Activated B cell treated with CpG ODN at 0.5 μM for 24 hours (primary cell): ENCODE results near the gene DCAF10. TPM values are rescaled to one million over a fixed set of nuclear protein-coding genes. Genes with fewer than 3 reads are reported as not detected.

Experiments
- ATAC-seq: fragments of 200-7000 bp; cut with Tn5 transposase; one replicate; pipeline ENCODE4 v1.10.0; 2021; ENCODE audit warnings: low read depth, mild to moderate bottlenecking, moderate library complexity
- CTCF ChIA-PET: fragments of 350-600 bp; sonication (Branson Sonifier 250); formaldehyde crosslinking; loops from one replicate; lab custom pipeline; 2021; ENCODE audit warnings: antibody characterized with exemption; lab: Charles Lee
- POLR2A ChIA-PET: fragments of 350-600 bp; sonication (Branson Sonifier 250); formaldehyde crosslinking; loops from one replicate; lab custom pipeline; 2021; ENCODE audit warnings: antibody characterized with exemption; lab: Charles Lee
- DNase-seq: peaks from one replicate; pipeline ENCODE4 v3.0.0; 2022
- H3K27ac Mint-ChIP-seq: one replicate; pipeline ENCODE4 v1.8.0; 2020; ENCODE audit warnings: mixed read lengths
- H3K27me3 Mint-ChIP-seq: one replicate; pipeline ENCODE4 v1.8.0; 2021; ENCODE audit warnings: mixed read lengths
- H3K36me3 Mint-ChIP-seq: one replicate; pipeline ENCODE4 v1.8.0; 2021; ENCODE audit warnings: low read depth, mixed read lengths
- H3K4me1 Mint-ChIP-seq: one replicate; pipeline ENCODE4 v1.8.0; 2021; ENCODE audit warnings: mixed read lengths
- H3K4me3 Mint-ChIP-seq: one replicate; pipeline ENCODE4 v1.8.0; 2020; ENCODE audit warnings: mild to moderate bottlenecking, mixed read lengths
- H3K9me3 Mint-ChIP-seq: one replicate; pipeline ENCODE4 v1.8.0; 2020; ENCODE audit warnings: mixed read lengths
- CTCF ChIP-seq: fragments of 200-600 bp; IDR thresholded peaks from one replicate; pipeline ENCODE4 v1.8.0; 2022; ENCODE audit warnings: antibody characterized with exemption, mild to moderate bottlenecking
- intact Hi-C: fragments of 100-400 bp; cut with micrococcal nuclease; formaldehyde crosslinking; loops from one replicate; pipeline ENCODE4 v1.15.1; 2024
- total RNA-seq: library from RNA; stranded (reverse); gene quantifications from 2 replicates; pipeline ENCODE4 v1.2.3, GENCODE V29; 2022

DCAF10 gene
- total RNA-seq, 1 donor from 2014 or later: 19.1 TPM

- Mint-ChIP-seq H3K4me1 (peaks cover 14% of the 10 kb centered on the region), H3K4me3 (no peak overlapping the region), H3K27ac (no peak overlapping the region), H3K36me3 (peaks cover 43% of the 10 kb centered on the region), H3K9me3 (no peaks in the 10 kb centered on the region), H3K27me3 (no peaks in the 10 kb centered on the region)
- ATAC-seq (no peak), DNase-seq (no peak)
- ChIA-PET POLR2A (interaction anchor here (0.5 to 0.7 kb wide), 2 partner anchors 462 to 1612 kb away, joined by 4 to 8 read pairs; no protein-coding TSS in a partner anchor), CTCF (no interaction called here)
- no peak for TF ChIP-seq CTCF
- intact Hi-C loops: no loop called here
These were observed 98.4 kb downstream of the DCAF10 start for GRCh38 chr9:37899041-37899440.

GRCh38 chr9:37902131-37902530, 101.5 kb downstream of the DCAF10 start:
- Mint-ChIP-seq H3K4me3 (no peak overlapping the region), H3K4me1 (peaks cover 24% of the 10 kb centered on the region), H3K27me3 (no peaks in the 10 kb centered on the region), H3K27ac (no peak overlapping the region), H3K36me3 (peaks cover 18% of the 10 kb centered on the region), H3K9me3 (no peaks in the 10 kb centered on the region)
- DNase-seq (no peak), ATAC-seq (no peak)
- ChIA-PET POLR2A (interaction anchor here (1.3 to 1.5 kb wide), 2 partner anchors 101 to 310 kb away, joined by 4 to 8 read pairs; partner anchors contain the start of genes DCAF10 and TOMM5), CTCF (interaction anchor here (2.4 kb wide), 1 partner anchor 11 kb away, joined by 8 read pairs; no protein-coding TSS in a partner anchor)
- intact Hi-C loops: loop anchor here (5.0 to 10.0 kb wide), 3 partner anchors 1135 to 1500 kb away; partner anchors contain the start of gene RNF38
- TF ChIP-seq CTCF: no peak

- H3K4me3 Mint-ChIP-seq: peak overlapping the region; percentile 85
- TF ChIP-seq CTCF: no peak
- POLR2A ChIA-PET: interaction anchor here (1.1 to 1.5 kb wide), 4 partner anchors 19 to 311 kb away, joined by 3 to 8 read pairs (median 4); partner anchors contain the start of genes DCAF10, EXOSC3 and TOMM5
- peak; percentile 0 for ATAC-seq
- H3K27ac Mint-ChIP-seq: peak overlapping the region; percentile 57
- no peaks in the 10 kb centered on the region for H3K9me3 Mint-ChIP-seq
- CTCF ChIA-PET: interaction anchor here (2.4 kb wide), 1 partner anchor 11 kb away, joined by 8 read pairs; no protein-coding TSS in a partner anchor
- H3K4me1 Mint-ChIP-seq: peaks cover 24% of the 10 kb centered on the region
- peaks cover 13% of the 10 kb centered on the region for H3K36me3 Mint-ChIP-seq
- no peaks in the 10 kb centered on the region for H3K27me3 Mint-ChIP-seq
- intact Hi-C loops: loop anchor here (5.0 to 10.0 kb wide), 3 partner anchors 1136 to 1501 kb away; partner anchors contain the start of gene RNF38
- no peak for DNase-seq
These were observed 102.4 kb downstream of the DCAF10 start for GRCh38 chr9:37902796-37903646.

- peaks cover 11% of the 10 kb centered on the region for H3K36me3 Mint-ChIP-seq
- H3K9me3 Mint-ChIP-seq: no peaks in the 10 kb centered on the region
- ATAC-seq (peak; percentile 82), DNase-seq (peak; percentile 98)
- H3K27me3 Mint-ChIP-seq: no peaks in the 10 kb centered on the region
- TF ChIP-seq CTCF: no peak
- ChIA-PET POLR2A (interaction anchor here (0.9 to 1.5 kb wide), 6 partner anchors 9 to 311 kb away, joined by 3 to 8 read pairs (median 4); partner anchors contain the start of genes DCAF10, EXOSC3 and TOMM5), CTCF (interaction anchor here (2.4 kb wide), 1 partner anchor 10 kb away, joined by 8 read pairs; no protein-coding TSS in a partner anchor)
- H3K4me1 Mint-ChIP-seq: peaks cover 24% of the 10 kb centered on the region
- H3K27ac Mint-ChIP-seq: peak within 1 kb of the TSS; percentile 92
- peak within 1 kb of the TSS; percentile 85 for H3K4me3 Mint-ChIP-seq
- intact Hi-C loops: loop anchor here (1.0 to 10.0 kb wide), 11 partner anchors 50 to 1502 kb away; partner anchors contain the start of genes ALDH1B1, DCAF10, EXOSC3 and RNF38
These were observed 103.2 kb downstream of the DCAF10 start, which contains the start of gene SLC25A51 for GRCh38 chr9:37903647-37904444. Gene SLC25A51 (minus strand): TSS chr9:37904127. CDS start chr9:37888550, 15,577 bp downstream.
